Measurements from ENCODE around the gene TMEM132D.

Gene TMEM132D

GRCh38 chr12:129903956-129904829 lies at the start of gene TMEM132D:
Gene TMEM132D, minus strand, starts transcription at chr12:129904025.
- TF ChIP-seq, protein P1, sequence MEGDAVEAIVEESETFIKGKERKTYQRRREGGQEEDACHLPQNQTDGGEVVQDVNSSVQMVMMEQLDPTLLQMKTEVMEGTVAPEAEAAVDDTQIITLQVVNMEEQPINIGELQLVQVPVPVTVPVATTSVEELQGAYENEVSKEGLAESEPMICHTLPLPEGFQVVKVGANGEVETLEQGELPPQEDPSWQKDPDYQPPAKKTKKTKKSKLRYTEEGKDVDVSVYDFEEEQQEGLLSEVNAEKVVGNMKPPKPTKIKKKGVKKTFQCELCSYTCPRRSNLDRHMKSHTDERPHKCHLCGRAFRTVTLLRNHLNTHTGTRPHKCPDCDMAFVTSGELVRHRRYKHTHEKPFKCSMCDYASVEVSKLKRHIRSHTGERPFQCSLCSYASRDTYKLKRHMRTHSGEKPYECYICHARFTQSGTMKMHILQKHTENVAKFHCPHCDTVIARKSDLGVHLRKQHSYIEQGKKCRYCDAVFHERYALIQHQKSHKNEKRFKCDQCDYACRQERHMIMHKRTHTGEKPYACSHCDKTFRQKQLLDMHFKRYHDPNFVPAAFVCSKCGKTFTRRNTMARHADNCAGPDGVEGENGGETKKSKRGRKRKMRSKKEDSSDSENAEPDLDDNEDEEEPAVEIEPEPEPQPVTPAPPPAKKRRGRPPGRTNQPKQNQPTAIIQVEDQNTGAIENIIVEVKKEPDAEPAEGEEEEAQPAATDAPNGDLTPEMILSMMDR (conservative IDR thresholded peaks at IDR 0.05; ENCODE audit: low read depth): no peak
- no peak within 1 kb of the TSS for H3K27ac ChIP-seq
- POLR2A ChIA-PET (ENCODE audit: low non-redundant PET): no interaction called here
- no peak for DNase-seq (ENCODE audit: low spot score)
- CTCF ChIA-PET: no interaction called here

DNA sequence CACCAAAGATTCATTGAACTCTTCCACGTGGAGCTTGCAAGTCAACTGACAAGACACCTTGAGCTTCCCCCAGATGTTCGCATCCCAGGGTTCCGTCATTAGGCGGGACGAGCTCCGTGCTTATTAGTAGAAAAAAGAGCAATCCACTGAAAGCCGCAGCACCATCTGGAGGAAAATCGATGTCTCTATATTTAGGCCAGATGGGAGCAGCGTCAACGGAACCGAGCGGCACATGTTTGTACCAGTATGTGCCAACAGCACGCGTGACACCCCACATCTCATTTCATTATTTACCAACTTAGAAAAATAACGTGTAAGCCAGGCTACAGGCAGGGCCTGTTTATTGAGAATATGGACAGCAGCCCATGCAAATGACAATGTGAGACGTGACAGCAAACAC lies 45.8 kb upstream of the TMEM132D start:
- TF ChIP-seq, protein P1 (conservative IDR thresholded peaks at IDR 0.05; ENCODE audit: low read depth): no peak
- DNase-seq (ENCODE audit: low spot score): no peak
- POLR2A ChIA-PET (ENCODE audit: low non-redundant PET): no interaction called here
- CTCF ChIA-PET: interaction anchor here (0.6 kb wide), 1 partner anchor 34 kb away, joined by 4 read pairs; no protein-coding TSS in a partner anchor
- no peak overlapping the region for H3K27ac ChIP-seq

DNA sequence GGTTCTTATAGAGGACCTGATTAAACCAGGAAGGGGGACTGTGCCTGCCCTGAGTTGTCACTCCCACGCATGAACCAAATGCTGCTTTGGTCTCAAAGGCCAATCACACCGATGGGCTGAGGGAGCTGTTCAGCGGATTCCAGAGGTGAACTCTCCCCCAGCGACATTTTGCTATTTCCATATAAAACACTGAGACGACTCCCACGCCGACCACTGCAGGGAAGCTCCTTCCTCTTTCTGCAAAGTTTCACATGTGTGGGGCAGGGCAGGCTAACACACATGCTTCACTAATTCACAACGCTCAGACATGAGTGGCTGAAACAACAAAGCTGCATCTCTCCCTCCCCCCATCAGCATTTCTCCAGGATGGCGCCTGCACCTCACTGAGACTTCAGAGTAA lies 37.8 kb upstream of the TMEM132D start:
- ChIA-PET CTCF (interaction anchor here (0.5 kb wide), 1 partner anchor 1951 kb away, joined by 7 read pairs; no protein-coding TSS in a partner anchor), POLR2A (ENCODE audit: low non-redundant PET) (no interaction called here)
- no peak overlapping the region for H3K27ac ChIP-seq
- no peak for DNase-seq (ENCODE audit: low spot score)
- TF ChIP-seq, protein P1 (conservative IDR thresholded peaks at IDR 0.05; ENCODE audit: low read depth): no peak

DNA sequence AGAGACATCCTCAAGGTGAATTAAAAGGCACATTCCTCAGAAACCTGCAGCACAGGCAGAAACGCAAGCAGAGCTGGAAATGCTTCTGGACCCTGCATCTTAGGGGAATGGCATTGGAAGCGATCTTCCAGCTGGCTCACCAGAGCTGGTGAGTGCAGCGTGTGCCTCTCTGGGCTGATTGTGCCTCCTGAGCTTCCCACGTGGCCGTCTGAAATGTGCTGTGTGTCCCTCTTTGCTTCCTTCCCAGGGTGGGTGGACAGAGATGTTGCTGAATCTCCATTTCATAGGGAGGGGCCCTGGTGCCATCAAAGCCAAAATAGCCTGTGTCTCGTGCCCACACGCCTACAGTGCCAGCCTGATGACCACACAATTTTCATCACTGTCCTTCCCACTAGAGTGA lies 34.3 kb upstream of the TMEM132D start:
- H3K27ac ChIP-seq: no peak overlapping the region
- no peak for DNase-seq (ENCODE audit: low spot score)
- POLR2A ChIA-PET (ENCODE audit: low non-redundant PET): no interaction called here
- TF ChIP-seq, protein P1 (conservative IDR thresholded peaks at IDR 0.05; ENCODE audit: low read depth): no peak
- CTCF ChIA-PET: interaction anchor here (1.0 kb wide), 1 partner anchor 76 kb away, joined by 6 read pairs; no protein-coding TSS in a partner anchor

DNA sequence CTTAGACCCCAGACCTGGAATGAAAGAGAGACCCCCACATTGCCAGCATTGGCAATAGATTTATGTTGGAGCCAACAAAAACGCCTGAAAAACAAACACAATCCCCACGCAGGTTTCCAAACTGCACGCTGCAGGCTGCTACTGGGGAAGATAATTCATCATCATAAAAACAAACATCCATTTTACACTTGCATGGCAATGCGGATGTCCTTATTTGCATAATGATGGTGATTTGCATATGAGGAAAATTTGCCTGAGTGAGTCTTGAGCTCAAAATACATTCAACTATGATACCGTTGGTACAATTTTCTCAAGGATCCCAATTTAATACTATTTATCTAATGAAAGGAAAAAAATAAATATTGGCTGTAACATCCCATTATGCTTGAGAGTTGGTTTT lies 33.6 kb upstream of the TMEM132D start:
- no peak overlapping the region for H3K27ac ChIP-seq
- no peak for DNase-seq (ENCODE audit: low spot score)
- ChIA-PET POLR2A (ENCODE audit: low non-redundant PET) (no interaction called here), CTCF (interaction anchor here (1.0 kb wide), 1 partner anchor 77 kb away, joined by 6 read pairs; no protein-coding TSS in a partner anchor)
- TF ChIP-seq, protein P1 (conservative IDR thresholded peaks at IDR 0.05; ENCODE audit: low read depth): no peak

DNA sequence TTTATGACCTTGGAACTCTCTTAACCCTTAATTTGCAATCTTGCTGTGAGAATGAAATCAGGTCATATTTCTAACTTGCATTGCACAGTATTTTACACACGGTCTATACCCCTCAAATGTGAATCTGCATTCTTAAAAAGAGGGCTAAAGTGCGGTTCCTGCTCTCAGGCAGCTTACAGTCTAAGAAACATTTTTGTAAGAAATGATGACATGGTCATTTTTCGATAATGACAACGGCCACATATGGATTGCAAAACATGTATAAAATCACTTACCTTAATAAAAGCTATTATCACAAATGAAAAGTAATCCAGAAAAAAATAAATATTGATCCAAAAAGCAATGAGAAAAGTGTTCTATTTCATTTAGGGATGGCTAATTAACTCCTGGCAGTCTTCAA lies 24.8 kb upstream of the TMEM132D start:
- H3K27ac ChIP-seq: no peak overlapping the region
- ChIA-PET CTCF (no interaction called here), POLR2A (ENCODE audit: low non-redundant PET) (no interaction called here)
- no peak for DNase-seq (ENCODE audit: low spot score)
- TF ChIP-seq, protein P1 (conservative IDR thresholded peaks at IDR 0.05; ENCODE audit: low read depth): no peak

All from RWPE1 (cell line).